H9 (cell line): ENCODE measurements around the gene SMCHD1. TPM values are rescaled to one million over a fixed set of nuclear protein-coding genes. Genes with fewer than 3 reads are reported as not detected.

Experiments
- DNase-seq: peaks from one replicate; pipeline ENCODE4 v3.0.0-alpha.2; 2017
- H2AFZ ChIP-seq: one replicate; pipeline ENCODE4 v1.6.1; 2013; ENCODE audit warnings: mild to moderate bottlenecking, low read length, control low read depth, moderate library complexity
- H2AK5ac ChIP-seq: 2 replicates; pipeline ENCODE4 v1.6.1; 2013; ENCODE audit warnings: low read length, control low read depth, mixed read lengths; ENCODE audit not compliant: insufficient read length
- H2BK120ac ChIP-seq: one replicate; pipeline ENCODE4 v1.6.1; 2013; ENCODE audit warnings: low read depth, mild to moderate bottlenecking, low read length, control low read depth, inconsistent platforms; ENCODE audit not compliant: poor library complexity, severe bottlenecking
- H2BK12ac ChIP-seq: 2 replicates; pipeline ENCODE4 v1.6.1; 2013; ENCODE audit warnings: low read length, control low read depth, mixed read lengths, low read depth; ENCODE audit not compliant: insufficient read length
- H2BK15ac ChIP-seq: 2 replicates; pipeline ENCODE4 v1.6.1; 2013; ENCODE audit warnings: low read depth, low read length, control low read depth
- H2BK20ac ChIP-seq: one replicate; pipeline ENCODE4 v1.6.1; 2013; ENCODE audit warnings: low read depth, mild to moderate bottlenecking, low read length, control low read depth, inconsistent platforms; ENCODE audit not compliant: poor library complexity, severe bottlenecking
- H2BK5ac ChIP-seq: 2 replicates; pipeline ENCODE4 v1.6.1; 2013; ENCODE audit warnings: low read length, control low read depth, mixed read lengths; ENCODE audit not compliant: insufficient read length
- H3K14ac ChIP-seq: 2 replicates; pipeline ENCODE4 v1.6.1; 2013; ENCODE audit warnings: low read length, control low read depth; ENCODE audit not compliant: insufficient read depth
- H3K18ac ChIP-seq: 2 replicates; pipeline ENCODE4 v1.6.1; 2013; ENCODE audit warnings: low read depth, mild to moderate bottlenecking, mixed read lengths, low read length, control low read depth; ENCODE audit not compliant: insufficient read length
- H3K23ac ChIP-seq: 2 replicates; pipeline ENCODE4 v1.6.1; 2013; ENCODE audit warnings: low read length, control low read depth, mixed read lengths, low read depth; ENCODE audit not compliant: insufficient read length
- H3K23me2 ChIP-seq: 2 replicates; pipeline ENCODE4 v1.6.1; 2013; ENCODE audit warnings: low read depth, mild to moderate bottlenecking, mixed read lengths, low read length, control low read depth; ENCODE audit not compliant: insufficient read length, poor library complexity, severe bottlenecking
- H3K27ac ChIP-seq: 2 replicates; pipeline ENCODE4 v1.5.1; 2013; ENCODE audit warnings: low read length, control low read depth, mixed read lengths, low read depth; ENCODE audit not compliant: insufficient read length
- H3K27me3 ChIP-seq: 2 replicates; pipeline ENCODE4 v1.6.1; 2013; ENCODE audit warnings: low read length, control low read depth, inconsistent platforms; ENCODE audit not compliant: insufficient read depth
- H3K4ac ChIP-seq: 2 replicates; pipeline ENCODE4 v1.6.1; 2013; ENCODE audit warnings: low read depth, mild to moderate bottlenecking, control low read depth, inconsistent platforms, low read length, moderate library complexity
- H3K4me1 ChIP-seq: 2 replicates; pipeline ENCODE4 v1.6.1; 2013; ENCODE audit warnings: low read length, control low read depth, inconsistent platforms; ENCODE audit not compliant: insufficient read depth
- H3K4me2 ChIP-seq: 2 replicates; pipeline ENCODE4 v1.6.1; 2013; ENCODE audit warnings: low read length, control low read depth, mixed read lengths; ENCODE audit not compliant: insufficient read length, insufficient read depth
- H3K56ac ChIP-seq: 2 replicates; pipeline ENCODE4 v1.6.1; 2013; ENCODE audit warnings: low read depth, mild to moderate bottlenecking, mixed read lengths, low read length, control low read depth; ENCODE audit not compliant: insufficient read length
- H3K79me1 ChIP-seq: 2 replicates; pipeline ENCODE4 v1.6.1; 2013; ENCODE audit warnings: low read depth, mild to moderate bottlenecking, moderate library complexity, low read length, control low read depth, inconsistent platforms; ENCODE audit not compliant: insufficient read depth, poor library complexity, severe bottlenecking
- H3K79me2 ChIP-seq: 2 replicates; pipeline ENCODE4 v1.6.1; 2013; ENCODE audit warnings: low read length, control low read depth, inconsistent platforms; ENCODE audit not compliant: insufficient read depth
- H3K9ac ChIP-seq: 2 replicates; pipeline ENCODE4 v1.6.1; 2013; ENCODE audit warnings: low read length, control low read depth, mixed read lengths; ENCODE audit not compliant: insufficient read length; ENCODE audit errors: extremely low read depth
- H3K9me3 ChIP-seq: one replicate; pipeline ENCODE4 v1.6.1; 2013; ENCODE audit warnings: low read depth, low read length, inconsistent platforms; ENCODE audit not compliant: control insufficient read depth
- H3T11ph ChIP-seq: one replicate; pipeline ENCODE4 v1.6.1; 2013; ENCODE audit warnings: mild to moderate bottlenecking, low read length, control low read depth, inconsistent platforms
- H4K20me1 ChIP-seq: one replicate; pipeline ENCODE4 v1.6.1; 2013; ENCODE audit not compliant: control insufficient read depth, insufficient read length, insufficient read depth
- H4K5ac ChIP-seq: 2 replicates; pipeline ENCODE4 v1.6.1; 2013; ENCODE audit warnings: low read depth, mild to moderate bottlenecking, mixed read lengths, low read length, control low read depth; ENCODE audit not compliant: insufficient read length
- H4K8ac ChIP-seq: replicated peaks from 2 replicates; pipeline ENCODE4 v1.6.1; 2013; ENCODE audit warnings: low read length, control low read depth, mixed read lengths, low read depth; ENCODE audit not compliant: insufficient read length
- H4K91ac ChIP-seq: 2 replicates; pipeline ENCODE4 v1.6.1; 2013; ENCODE audit warnings: low read depth, mild to moderate bottlenecking, moderate library complexity, mixed read lengths, low read length, control low read depth; ENCODE audit not compliant: insufficient read length
- H3K27ac Mint-ChIP-seq, 3 experiments: 2 replicates in 2 of 3; 3 replicates in 1 of 3; pipeline ENCODE4 v1.8.0; 2020 to 2021; ENCODE audit warnings: mixed read lengths in 3 of 3, mild to moderate bottlenecking in 1 of 3, moderate library complexity in 1 of 3
- H3K27me3 Mint-ChIP-seq: 2 replicates; pipeline ENCODE4 v1.8.0; 2021; ENCODE audit warnings: low read depth, mild to moderate bottlenecking, moderate library complexity, mixed read lengths
- H3K36me3 Mint-ChIP-seq, 3 experiments: 2 replicates in 2 of 3; 3 replicates in 1 of 3; pipeline ENCODE4 v1.8.0; 2020 to 2021; ENCODE audit warnings: low read depth in 3 of 3, mixed read lengths in 3 of 3; ENCODE audit not compliant: insufficient read depth in 1 of 3
- H3K4me1 Mint-ChIP-seq, 2 experiments: 2 replicates each; pipeline ENCODE4 v1.8.0; 2020; ENCODE audit warnings: mixed read lengths in 2 of 2
- H3K4me3 Mint-ChIP-seq, 2 experiments: 2 replicates in 1 of 2; 3 replicates in 1 of 2; pipeline ENCODE4 v1.8.0; 2020 to 2021; ENCODE audit warnings: mild to moderate bottlenecking in 2 of 2, mixed read lengths in 2 of 2, moderate library complexity in 1 of 2
- H3K9me3 Mint-ChIP-seq, 2 experiments: 2 replicates in 1 of 2; 3 replicates in 1 of 2; pipeline ENCODE4 v1.8.0; 2020; ENCODE audit warnings: mild to moderate bottlenecking in 2 of 2, mixed read lengths in 2 of 2, moderate library complexity in 1 of 2
- WGBS: extraction: QIAGEN DNeasy Blood & Tissue Kit; methylation state at CpG from one replicate; pipeline ENCODE4 v1.1.7; 2013; ENCODE audit warnings: missing lambda C conversion rate, low lambda C conversion rate, mixed read lengths; ENCODE audit not compliant: insufficient read length; ENCODE audit errors: extremely low coverage; 5-methylcytosine and 5-hydroxymethylcytosine counted together
- total RNA-seq: library from RNA; stranded (reverse); gene quantifications from 2 replicates; pipeline ENCODE4 v1.2.1, GENCODE V29; 2021
- TF ChIP-seq, protein P1 (sequence below): fragments of 200-600 bp; sonication (generic); conservative IDR thresholded peaks from 3 replicates; pipeline ENCODE4 v1.8.0; 2021; ENCODE audit warnings: antibody characterized with exemption, mild to moderate bottlenecking

The SMCHD1 gene
- total RNA-seq, 1 experiment from 2014 or later = 53.5 TPM

DNA sequence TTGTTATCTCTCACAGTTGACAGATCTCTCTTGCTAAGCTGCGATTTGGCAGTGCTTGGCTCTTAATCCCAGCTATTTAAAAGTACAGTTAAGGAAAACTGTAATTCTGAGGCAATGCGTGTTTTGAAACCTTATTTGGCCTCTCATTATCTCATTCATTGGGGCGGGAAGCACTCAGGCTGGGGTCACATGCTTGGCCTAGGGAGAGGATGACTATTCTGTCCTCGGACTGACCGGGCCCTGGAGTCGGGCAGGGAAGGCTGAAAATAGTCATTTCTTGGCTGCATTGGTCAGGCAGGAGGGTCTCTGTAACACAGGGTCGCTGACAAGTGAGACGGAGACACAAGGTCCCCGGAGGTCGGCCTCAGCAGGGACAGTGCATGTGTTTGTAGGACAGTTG lies 171.1 kb downstream of the SMCHD1 start:
- no peak overlapping the region for H3K4me2 ChIP-seq

More for the DNA sequence above, 171.1 kb downstream of the SMCHD1 start:
- Mint-ChIP-seq H3K4me1 (peaks cover 6 to 8% of the 10 kb centered on the region in 2 experiments), H3K9me3 (peaks cover 0 to 6% of the 10 kb centered on the region in 2 experiments; a peak in 2 of 5 replicates), H3K27ac (no peak overlapping the region; a peak in 1 of 7 replicates), H3K27me3 (no peaks in the 10 kb centered on the region; the same call in 1 of the 2 replicates), H3K36me3 (no peaks in the 10 kb centered on the region; a peak in 1 of 7 replicates), H3K4me3 (no peak overlapping the region)
- H2BK120ac ChIP-seq = no peak overlapping the region
- no peaks in the 10 kb centered on the region for H3K79me2 ChIP-seq
- no peak overlapping the region for H4K5ac ChIP-seq
- H2AK5ac ChIP-seq = no peak overlapping the region
- WGBS = no CpG with 5 or more reads among the region's 10 CpGs
- TF ChIP-seq, protein P1, sequence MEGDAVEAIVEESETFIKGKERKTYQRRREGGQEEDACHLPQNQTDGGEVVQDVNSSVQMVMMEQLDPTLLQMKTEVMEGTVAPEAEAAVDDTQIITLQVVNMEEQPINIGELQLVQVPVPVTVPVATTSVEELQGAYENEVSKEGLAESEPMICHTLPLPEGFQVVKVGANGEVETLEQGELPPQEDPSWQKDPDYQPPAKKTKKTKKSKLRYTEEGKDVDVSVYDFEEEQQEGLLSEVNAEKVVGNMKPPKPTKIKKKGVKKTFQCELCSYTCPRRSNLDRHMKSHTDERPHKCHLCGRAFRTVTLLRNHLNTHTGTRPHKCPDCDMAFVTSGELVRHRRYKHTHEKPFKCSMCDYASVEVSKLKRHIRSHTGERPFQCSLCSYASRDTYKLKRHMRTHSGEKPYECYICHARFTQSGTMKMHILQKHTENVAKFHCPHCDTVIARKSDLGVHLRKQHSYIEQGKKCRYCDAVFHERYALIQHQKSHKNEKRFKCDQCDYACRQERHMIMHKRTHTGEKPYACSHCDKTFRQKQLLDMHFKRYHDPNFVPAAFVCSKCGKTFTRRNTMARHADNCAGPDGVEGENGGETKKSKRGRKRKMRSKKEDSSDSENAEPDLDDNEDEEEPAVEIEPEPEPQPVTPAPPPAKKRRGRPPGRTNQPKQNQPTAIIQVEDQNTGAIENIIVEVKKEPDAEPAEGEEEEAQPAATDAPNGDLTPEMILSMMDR = no peak
- H3K27me3 ChIP-seq = no peaks in the 10 kb centered on the region
- no peak overlapping the region for H2AFZ ChIP-seq
- no peak overlapping the region for H3K4ac ChIP-seq
- no peak overlapping the region for H4K8ac ChIP-seq
- no peak overlapping the region; the same call in 1 of the 2 replicates for H3K14ac ChIP-seq
- no peaks in the 10 kb centered on the region for H3K79me1 ChIP-seq
- no peak overlapping the region for H4K91ac ChIP-seq
- H2BK5ac ChIP-seq = no peak overlapping the region
- H3K9me3 ChIP-seq = no peaks in the 10 kb centered on the region
- H3K9ac ChIP-seq = no peak overlapping the region
- DNase-seq = no peak
- no peak overlapping the region for H3K18ac ChIP-seq
- no peak overlapping the region for H3T11ph ChIP-seq
- no peak overlapping the region for H2BK20ac ChIP-seq
- no peak overlapping the region for H3K27ac ChIP-seq
- H3K23ac ChIP-seq = no peak overlapping the region
- no peaks in the 10 kb centered on the region for H3K4me1 ChIP-seq
- no peak overlapping the region for H2BK12ac ChIP-seq
- no peak overlapping the region for H2BK15ac ChIP-seq
- no peaks in the 10 kb centered on the region for H3K23me2 ChIP-seq
- H4K20me1 ChIP-seq = no peaks in the 10 kb centered on the region
- H3K56ac ChIP-seq = no peak overlapping the region
